Femur (tissue), 1 donor: ENCODE data around the gene LENEP.

ENCODE experiments used
- DNase-seq: peaks from one replicate; pipeline ENCODE4 v3.0.0-alpha.2; 2017

Gene LENEP

DNA sequence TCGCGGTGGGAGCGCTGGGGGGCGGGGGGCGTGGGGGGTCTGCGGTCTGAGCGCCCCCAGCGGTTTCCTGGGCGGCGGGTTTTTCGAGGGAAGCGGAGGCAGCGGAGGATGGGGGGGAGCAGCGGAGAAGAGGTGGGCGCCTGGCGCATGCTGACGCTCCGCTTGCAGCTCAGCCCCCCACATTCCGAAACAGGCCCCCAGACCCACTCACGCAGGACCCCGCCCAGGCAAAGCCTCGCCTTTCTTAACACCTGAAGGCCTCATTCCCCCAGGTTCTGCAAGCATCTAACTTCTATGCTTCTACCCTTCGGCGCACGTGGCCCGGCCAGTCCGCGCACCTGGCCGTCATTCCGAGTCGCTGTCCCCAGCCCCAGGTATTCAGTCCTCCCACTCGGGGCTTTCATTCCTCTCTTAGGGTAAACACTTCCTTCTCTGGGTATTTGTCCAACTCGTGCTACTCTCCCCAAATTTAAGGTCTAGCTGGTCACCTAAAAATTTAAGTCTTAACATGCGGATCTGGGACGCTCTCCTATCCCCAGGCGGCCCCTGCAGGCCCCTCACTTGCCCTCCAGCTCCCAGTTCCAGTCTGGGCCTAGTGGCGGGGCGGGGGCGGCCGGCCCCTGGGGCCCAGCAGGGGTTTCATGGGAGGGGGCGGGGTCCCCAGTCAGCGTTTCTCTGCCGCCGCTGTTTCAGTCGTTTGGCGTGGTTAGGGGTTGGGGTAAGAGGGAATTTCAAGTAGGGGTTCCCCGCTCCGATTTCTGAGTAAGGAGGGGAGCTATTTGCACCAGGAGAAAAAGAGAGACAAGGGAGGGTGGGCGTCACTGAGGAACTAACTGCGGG is 6.4 kb downstream of the LENEP start:
- peak; percentile 66 for DNase-seq

- DNase-seq: no peak
Measured at GRCh38 chr1:155000411-155000725, 7.0 kb downstream of the LENEP start.

DNA sequence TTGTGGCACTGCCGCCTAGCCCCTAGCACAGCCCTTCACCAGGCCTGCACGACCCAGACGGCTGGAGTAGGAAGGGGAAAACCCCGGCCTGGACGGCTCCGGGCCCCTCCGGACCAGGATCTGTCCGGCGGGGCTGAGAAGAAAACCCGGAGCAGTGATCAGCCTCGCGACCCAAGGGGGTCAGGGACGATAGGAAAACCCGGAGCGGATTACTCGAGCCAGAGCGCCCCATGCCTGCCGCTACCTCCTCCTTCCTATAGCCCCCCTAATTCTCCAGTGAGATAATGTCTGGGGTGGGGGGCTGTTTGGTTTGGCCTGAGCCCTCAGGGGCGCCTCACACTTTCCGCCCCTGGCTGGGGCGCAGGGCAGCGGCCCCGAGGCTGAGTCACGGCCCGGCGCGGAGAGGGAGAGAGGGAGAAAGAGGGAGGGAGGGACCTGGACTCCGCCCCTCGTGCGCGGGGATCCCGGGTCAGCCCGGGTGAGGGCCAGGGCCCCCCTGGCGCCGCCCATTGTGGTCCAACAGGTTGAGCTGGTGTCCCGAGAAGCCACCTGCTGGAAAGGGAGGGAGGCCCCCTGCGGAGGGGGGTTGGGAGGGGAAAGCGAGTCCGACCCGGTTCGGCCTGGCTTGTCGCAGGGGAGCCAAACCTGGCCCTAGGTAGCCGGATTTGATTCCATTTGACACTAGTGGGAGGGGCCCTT is 7.5 kb downstream of the LENEP start:
- DNase-seq: peak; percentile 92

DNA sequence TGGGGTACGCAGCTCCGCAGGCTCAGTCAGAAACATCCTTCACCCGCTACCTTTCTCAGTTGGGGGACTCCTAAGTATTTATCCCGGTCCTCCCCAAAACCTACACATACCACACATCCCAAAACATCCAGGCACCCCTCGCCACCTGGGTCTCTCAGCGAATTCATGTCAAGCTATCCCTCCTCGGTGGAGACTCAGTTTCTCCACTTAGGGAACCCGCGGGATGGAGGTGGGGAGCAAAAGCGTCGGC is 8.0 kb downstream of the LENEP start:
- DNase-seq: no peak

- peak; percentile 100 for DNase-seq
Measured at GRCh38 chr1:155001675-155002463, 8.5 kb downstream of the LENEP start.

GRCh38 chr1:155002464-155003226 is 9.3 kb downstream of the LENEP start, which contains the start of gene ZBTB7B:
TSS of gene ZBTB7B (plus strand) at chr1:155002802. CDS start at chr1:155014661, 11,859 bp downstream.
- peak; percentile 66 for DNase-seq

GRCh38 chr1:155003227-155003765 is 9.9 kb downstream of the LENEP start:
- DNase-seq: peak; percentile 62

GRCh38 chr1:155003766-155004351 is 10.5 kb downstream of the LENEP start:
- DNase-seq: peak; percentile 77

GRCh38 chr1:155004352-155005075 is 11.1 kb downstream of the LENEP start:
- no peak for DNase-seq

- peak; percentile 38 for DNase-seq
Measured at GRCh38 chr1:155005076-155006011, 12.0 kb downstream of the LENEP start.

GRCh38 chr1:155006601-155007101 is 13.3 kb downstream of the LENEP start:
- no peak for DNase-seq

DNA sequence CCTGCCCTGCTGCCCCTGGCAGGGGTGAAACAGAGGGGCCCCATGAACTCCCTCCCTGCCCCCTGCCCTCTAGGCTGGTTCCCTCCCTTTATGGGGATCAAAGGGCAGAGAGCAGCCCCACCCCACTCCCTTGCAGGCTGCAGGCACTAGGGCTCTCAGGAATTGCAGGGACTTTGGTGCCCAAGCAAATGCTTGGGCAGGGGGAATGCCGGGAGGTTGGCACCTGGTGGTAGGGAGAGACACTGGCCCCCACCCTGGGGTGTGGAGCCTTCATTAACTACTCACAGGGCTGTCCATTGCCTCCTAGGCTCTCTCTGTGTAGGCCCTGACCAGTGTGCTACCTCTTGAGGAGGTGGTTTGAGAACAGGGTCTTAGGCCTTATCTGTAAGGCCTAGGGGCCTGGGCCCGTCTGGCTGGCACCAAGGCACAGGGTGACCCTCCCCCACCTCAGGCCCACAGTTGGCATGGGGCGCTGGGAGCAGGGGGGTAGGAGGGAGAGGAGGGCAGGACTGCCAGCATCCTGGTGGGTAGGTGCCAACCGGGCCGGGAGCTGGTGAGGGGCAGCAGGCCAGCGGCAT is 14.0 kb downstream of the LENEP start:
- no peak for DNase-seq

DNA sequence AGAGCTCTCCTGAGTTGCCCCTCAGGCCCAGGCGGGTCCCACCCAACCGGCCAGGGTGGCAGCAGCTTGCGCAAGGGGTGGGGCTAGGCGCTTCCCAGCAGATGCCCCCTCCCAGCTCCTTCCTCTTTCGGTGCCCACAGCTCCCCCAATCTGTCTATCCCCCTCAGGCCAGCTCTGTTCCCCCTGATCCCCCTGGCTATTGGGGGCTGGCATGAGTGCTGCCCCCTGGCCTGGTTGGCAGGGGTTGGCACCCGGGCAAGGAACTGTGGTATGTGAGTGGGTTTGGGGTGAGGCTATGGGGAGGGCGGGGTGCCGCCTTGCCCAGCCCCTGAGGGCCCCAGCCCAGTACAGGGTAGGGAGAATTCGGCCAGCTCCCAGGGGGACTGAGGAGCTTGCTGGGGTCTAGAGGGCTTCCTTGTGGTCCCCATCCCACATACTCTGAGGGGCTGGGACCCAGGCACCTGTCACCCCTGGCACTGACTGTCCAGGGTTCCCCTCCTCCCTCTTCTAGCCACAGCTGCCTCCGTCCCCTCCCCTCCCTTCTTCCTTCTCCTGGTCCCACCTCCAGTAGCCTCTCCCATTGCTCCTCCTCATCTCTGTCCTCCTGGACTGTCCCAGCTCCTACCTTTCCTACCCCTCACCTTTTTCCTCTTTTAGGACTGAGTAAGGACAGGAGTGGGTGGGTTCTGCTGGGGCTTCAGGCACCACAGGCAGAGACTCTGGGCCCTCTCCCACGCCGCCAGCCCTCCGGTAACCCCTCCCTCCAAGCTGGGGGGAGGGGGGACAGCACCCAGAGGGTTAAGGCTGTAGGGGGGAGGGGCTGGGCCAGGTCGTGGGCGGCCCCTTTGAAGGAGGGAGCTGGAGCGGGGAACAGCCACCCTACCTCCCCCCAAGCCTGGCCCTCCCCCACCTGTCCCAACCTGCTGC is 14.9 kb downstream of the LENEP start:
- DNase-seq: no peak

- no peak for DNase-seq
Measured at GRCh38 chr1:155009221-155009711, 15.9 kb downstream of the LENEP start.

- no peak for DNase-seq
Measured at GRCh38 chr1:155009742-155010141, 16.4 kb downstream of the LENEP start.

DNA sequence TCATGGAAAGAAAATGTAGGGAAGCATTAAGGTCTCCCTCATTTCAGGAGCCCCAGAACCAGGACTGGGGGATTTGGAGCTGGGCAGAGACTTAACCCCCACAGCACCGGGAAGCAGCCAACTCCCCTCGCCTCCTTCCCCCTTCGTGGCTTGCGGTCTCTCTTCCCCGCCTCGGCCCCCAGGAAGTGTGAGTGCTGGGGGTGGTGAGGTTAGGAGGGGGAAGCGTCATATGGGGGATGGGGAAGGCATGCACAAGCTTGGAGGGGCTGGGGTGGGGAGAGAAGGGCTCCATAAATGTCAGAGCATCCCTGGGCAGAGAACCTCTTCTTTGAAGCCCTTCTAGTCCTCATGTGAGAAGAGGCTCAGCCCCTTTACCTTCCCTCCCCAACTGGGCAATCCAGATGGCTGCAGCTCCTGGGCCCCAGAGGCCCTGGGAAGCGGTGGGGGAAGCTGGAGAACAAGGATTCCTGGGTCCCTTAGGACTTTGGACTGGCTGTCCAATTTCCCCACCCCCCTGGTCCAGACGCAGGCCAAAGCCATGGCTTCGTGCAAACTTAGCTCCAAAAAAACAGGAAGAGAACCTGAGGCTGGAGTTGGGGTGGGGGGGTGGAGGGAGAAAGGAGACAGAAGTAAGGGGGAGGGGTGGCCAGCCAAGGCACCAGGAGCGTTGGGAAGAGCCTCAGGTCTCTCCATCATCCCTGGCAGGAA is 17.0 kb downstream of the LENEP start:
- no peak for DNase-seq

- DNase-seq: no peak
Measured at GRCh38 chr1:155011004-155011416, 17.6 kb downstream of the LENEP start.
